ENCODE measurements around the gene CAPN6. TPM values are rescaled to one million over a fixed set of nuclear protein-coding genes. Genes with fewer than 3 reads are reported as not detected.

Gene CAPN6
- total RNA-seq, 1 donor from 2014 or later, result 0.17 TPM

GRCh38 chrX:111302284-111302683 is 32.0 kb upstream of the CAPN6 start:
- no peak for DNase-seq (ENCODE audit: low spot score)
- no peak overlapping the region for H3K4me3 Mint-ChIP-seq (ENCODE audit: unreplicated experiment)
- no peaks in the 10 kb centered on the region for H3K4me1 Mint-ChIP-seq (ENCODE audit: low read depth)
- TF ChIP-seq CTCF (IDR thresholded peaks at IDR 0.05), result no peak
- no peak overlapping the region for H3K27ac Mint-ChIP-seq (ENCODE audit: unreplicated experiment)
- no peaks in the 10 kb centered on the region for H3K36me3 Mint-ChIP-seq (ENCODE audit: low read depth)
- no peaks in the 10 kb centered on the region for H3K9me3 Mint-ChIP-seq (ENCODE audit: low read depth)
- H3K27me3 Mint-ChIP-seq (ENCODE audit: low read depth), result no peaks in the 10 kb centered on the region

- Mint-ChIP-seq H3K27me3 (ENCODE audit: low read depth) (no peaks in the 10 kb centered on the region), H3K4me3 (ENCODE audit: unreplicated experiment) (no peak overlapping the region), H3K36me3 (ENCODE audit: low read depth) (no peaks in the 10 kb centered on the region), H3K27ac (ENCODE audit: unreplicated experiment) (no peak overlapping the region), H3K9me3 (ENCODE audit: low read depth) (peaks cover 3% of the 10 kb centered on the region), H3K4me1 (ENCODE audit: low read depth) (no peaks in the 10 kb centered on the region)
- no peak for TF ChIP-seq CTCF (IDR thresholded peaks at IDR 0.05)
- no peak for DNase-seq (ENCODE audit: low spot score)
These were observed 18.6 kb upstream of the CAPN6 start for GRCh38 chrX:111288841-111289240.

- Mint-ChIP-seq H3K4me1 (ENCODE audit: low read depth) (no peaks in the 10 kb centered on the region), H3K27me3 (ENCODE audit: low read depth) (no peaks in the 10 kb centered on the region), H3K9me3 (ENCODE audit: low read depth) (peaks cover 3% of the 10 kb centered on the region), H3K36me3 (ENCODE audit: low read depth) (no peaks in the 10 kb centered on the region), H3K4me3 (ENCODE audit: unreplicated experiment) (no peak overlapping the region), H3K27ac (ENCODE audit: unreplicated experiment) (no peak overlapping the region)
- TF ChIP-seq CTCF (IDR thresholded peaks at IDR 0.05), result no peak
- DNase-seq (ENCODE audit: low spot score), result no peak
These were observed 14.5 kb upstream of the CAPN6 start for GRCh38 chrX:111284631-111285293.

GRCh38 chrX:111283446-111283845 is 13.2 kb upstream of the CAPN6 start:
- Mint-ChIP-seq H3K4me3 (ENCODE audit: unreplicated experiment) (no peak overlapping the region), H3K4me1 (ENCODE audit: low read depth) (no peaks in the 10 kb centered on the region), H3K9me3 (ENCODE audit: low read depth) (peaks cover 3% of the 10 kb centered on the region), H3K27ac (ENCODE audit: unreplicated experiment) (no peak overlapping the region), H3K36me3 (ENCODE audit: low read depth) (no peaks in the 10 kb centered on the region), H3K27me3 (ENCODE audit: low read depth) (no peaks in the 10 kb centered on the region)
- DNase-seq (ENCODE audit: low spot score), result no peak
- no peak for TF ChIP-seq CTCF (IDR thresholded peaks at IDR 0.05)

- Mint-ChIP-seq H3K4me1 (ENCODE audit: low read depth) (no peaks in the 10 kb centered on the region), H3K36me3 (ENCODE audit: low read depth) (no peaks in the 10 kb centered on the region), H3K9me3 (ENCODE audit: low read depth) (peaks cover 3% of the 10 kb centered on the region), H3K4me3 (ENCODE audit: unreplicated experiment) (no peak overlapping the region), H3K27ac (ENCODE audit: unreplicated experiment) (no peak overlapping the region), H3K27me3 (ENCODE audit: low read depth) (no peaks in the 10 kb centered on the region)
- TF ChIP-seq CTCF (IDR thresholded peaks at IDR 0.05), result no peak
- no peak for DNase-seq (ENCODE audit: low spot score)
These were observed 12.7 kb upstream of the CAPN6 start for GRCh38 chrX:111282991-111283390.

All from chondrocyte (in vitro differentiated cells).